ENCODE results near the gene FASTKD1.

GRCh38 chr2:169623235-169623634, 49.6 kb upstream of the FASTKD1 start:
- TF ChIP-seq POLR2A (IDR thresholded peaks at IDR 0.05) (no peak), CTCF (IDR thresholded peaks at IDR 0.05) (no peak)

Data from lower leg skin (tissue), 3 donors.